Choroid plexus epithelial cell (primary cell): ENCODE data around the gene RYR3.
"Not testable (repeated sequence)": the region's sequence is repeated elsewhere in the genome, so short reads cannot be mapped to it uniquely, and the experiment has no call there.

ENCODE experiments used
- DNase-seq: peaks from one replicate; pipeline ENCODE4 v3.0.0-alpha.2; 2010; ENCODE audit warnings: low read depth
- H3K4me3 ChIP-seq: 2 replicates; pipeline ENCODE4 v1.5.1; 2011; ENCODE audit warnings: low read depth, mild to moderate bottlenecking, control low read depth, low read length, moderate library complexity
- TF ChIP-seq, protein P1 (sequence below): conservative IDR thresholded peaks from 2 replicates; pipeline ENCODE4 v1.5.1; 2011; ENCODE audit warnings: low read depth, mild to moderate bottlenecking, control low read depth, inconsistent platforms, low read length, moderate library complexity

Gene RYR3

DNA sequence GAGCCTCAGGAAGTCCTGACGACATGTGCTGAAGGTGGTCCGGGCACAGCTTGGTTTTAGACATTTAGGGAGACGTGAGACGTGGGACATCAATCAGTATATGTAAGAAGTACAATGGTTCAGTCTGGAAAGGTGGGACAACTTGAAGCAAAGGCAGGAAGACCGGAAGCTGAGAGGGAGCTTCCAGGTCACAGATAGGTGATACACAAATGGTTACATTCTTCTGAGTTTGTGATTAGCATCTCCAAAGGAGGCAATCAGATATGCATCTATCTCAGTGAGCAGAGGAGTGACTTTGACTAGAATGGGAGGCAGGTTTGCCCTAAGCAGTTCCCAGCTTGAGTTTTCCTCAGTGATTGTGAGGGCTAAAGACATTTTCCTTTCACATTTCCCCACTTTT lies 282.1 kb downstream of the RYR3 start:
- TF ChIP-seq, protein P1, sequence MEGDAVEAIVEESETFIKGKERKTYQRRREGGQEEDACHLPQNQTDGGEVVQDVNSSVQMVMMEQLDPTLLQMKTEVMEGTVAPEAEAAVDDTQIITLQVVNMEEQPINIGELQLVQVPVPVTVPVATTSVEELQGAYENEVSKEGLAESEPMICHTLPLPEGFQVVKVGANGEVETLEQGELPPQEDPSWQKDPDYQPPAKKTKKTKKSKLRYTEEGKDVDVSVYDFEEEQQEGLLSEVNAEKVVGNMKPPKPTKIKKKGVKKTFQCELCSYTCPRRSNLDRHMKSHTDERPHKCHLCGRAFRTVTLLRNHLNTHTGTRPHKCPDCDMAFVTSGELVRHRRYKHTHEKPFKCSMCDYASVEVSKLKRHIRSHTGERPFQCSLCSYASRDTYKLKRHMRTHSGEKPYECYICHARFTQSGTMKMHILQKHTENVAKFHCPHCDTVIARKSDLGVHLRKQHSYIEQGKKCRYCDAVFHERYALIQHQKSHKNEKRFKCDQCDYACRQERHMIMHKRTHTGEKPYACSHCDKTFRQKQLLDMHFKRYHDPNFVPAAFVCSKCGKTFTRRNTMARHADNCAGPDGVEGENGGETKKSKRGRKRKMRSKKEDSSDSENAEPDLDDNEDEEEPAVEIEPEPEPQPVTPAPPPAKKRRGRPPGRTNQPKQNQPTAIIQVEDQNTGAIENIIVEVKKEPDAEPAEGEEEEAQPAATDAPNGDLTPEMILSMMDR: no peak
- H3K4me3 ChIP-seq: no peak overlapping the region
- DNase-seq: no peak

GRCh38 chr15:33598382-33598781 lies 287.6 kb downstream of the RYR3 start:
- not testable (repeated sequence) for DNase-seq, H3K4me3 ChIP-seq

DNA sequence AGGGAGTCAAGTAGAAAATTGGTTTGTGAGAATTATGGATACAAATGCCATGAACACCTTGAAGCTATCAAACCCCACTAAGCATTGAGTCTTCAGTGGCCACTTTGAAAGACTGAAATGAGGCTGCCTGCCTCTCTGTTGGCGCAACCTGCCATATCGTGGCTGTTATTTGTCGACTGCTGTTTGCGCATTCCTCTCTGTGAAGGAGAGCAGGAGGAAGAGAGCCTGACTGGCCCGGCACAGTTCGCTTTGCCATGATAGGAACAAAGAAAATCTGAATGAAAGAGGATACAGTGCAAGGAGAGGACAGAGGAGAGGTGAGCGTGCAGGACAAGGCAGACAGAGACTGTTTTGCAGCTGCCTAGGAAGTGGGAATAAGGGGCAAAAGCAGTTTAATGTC lies 289.4 kb downstream of the RYR3 start:
- H3K4me3 ChIP-seq: no peak overlapping the region
- no peak for DNase-seq
- TF ChIP-seq, protein P1: no peak

- TF ChIP-seq, protein P1: no peak
- no peak for DNase-seq
- H3K4me3 ChIP-seq: no peak overlapping the region
Observed at GRCh38 chr15:33601461-33601860, 290.7 kb downstream of the RYR3 start.

- TF ChIP-seq, protein P1: peak; percentile 38
- peak; percentile 15 for DNase-seq
- no peak overlapping the region for H3K4me3 ChIP-seq
Observed at GRCh38 chr15:33608714-33609113, 297.9 kb downstream of the RYR3 start.

GRCh38 chr15:33612721-33613304 lies 302.0 kb downstream of the RYR3 start:
- no peak for DNase-seq
- no peak overlapping the region for H3K4me3 ChIP-seq
- TF ChIP-seq, protein P1: no peak

DNA sequence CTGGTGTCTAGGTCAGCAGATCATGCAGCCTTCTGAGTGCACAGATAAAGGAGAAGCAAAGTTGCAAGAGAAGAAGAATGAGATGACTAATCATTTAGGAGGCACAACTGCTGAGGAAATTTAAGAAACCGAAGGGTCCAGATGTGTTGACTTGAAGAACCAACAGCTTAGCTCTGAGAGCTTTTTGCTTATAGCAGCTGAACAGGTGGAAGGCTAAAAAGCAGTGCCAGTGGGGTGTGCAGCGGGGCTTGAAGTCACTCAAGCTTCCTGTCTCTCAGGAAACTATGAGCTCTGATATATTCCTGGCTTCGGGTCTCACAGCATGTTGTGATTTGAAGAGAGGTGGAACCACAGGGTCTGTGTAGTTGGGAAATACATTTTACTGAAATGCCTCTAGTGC lies 305.7 kb downstream of the RYR3 start:
- no peak overlapping the region for H3K4me3 ChIP-seq
- DNase-seq: no peak
- TF ChIP-seq, protein P1: no peak
